ENCODE data around the gene CHAF1A.

CHAF1A gene

DNA sequence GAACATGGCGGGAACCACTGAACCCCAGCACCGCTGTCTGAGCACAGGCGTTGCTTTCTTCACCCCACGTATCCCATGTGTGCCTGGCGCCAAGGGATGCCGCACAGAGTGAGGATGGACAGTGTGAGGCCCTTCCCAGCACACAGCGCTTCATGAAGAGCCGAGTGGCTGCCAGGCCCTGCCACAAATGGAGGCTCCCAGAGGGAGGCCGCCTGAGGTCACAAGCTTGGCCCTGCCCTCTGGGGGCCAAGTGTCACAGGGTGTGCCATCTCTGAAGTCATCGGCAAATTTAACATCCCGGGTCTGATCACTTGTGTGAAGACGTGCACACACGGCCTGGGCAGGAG is 34.7 kb upstream of the CHAF1A start:
- TF ChIP-seq POLR2A (IDR thresholded peaks at IDR 0.05; ENCODE audit: low read depth, low read length) (no peak), TAF1 (IDR thresholded peaks at IDR 0.05; ENCODE audit: borderline replicate concordance, low read depth, low read length) (no peak), POLR2AphosphoS5 (IDR thresholded peaks at IDR 0.05; ENCODE audit: low read depth, low read length) (no peak)
- DNase-seq (ENCODE audit: insufficient read length) (no peak), FAIRE-seq (no peak)

DNA sequence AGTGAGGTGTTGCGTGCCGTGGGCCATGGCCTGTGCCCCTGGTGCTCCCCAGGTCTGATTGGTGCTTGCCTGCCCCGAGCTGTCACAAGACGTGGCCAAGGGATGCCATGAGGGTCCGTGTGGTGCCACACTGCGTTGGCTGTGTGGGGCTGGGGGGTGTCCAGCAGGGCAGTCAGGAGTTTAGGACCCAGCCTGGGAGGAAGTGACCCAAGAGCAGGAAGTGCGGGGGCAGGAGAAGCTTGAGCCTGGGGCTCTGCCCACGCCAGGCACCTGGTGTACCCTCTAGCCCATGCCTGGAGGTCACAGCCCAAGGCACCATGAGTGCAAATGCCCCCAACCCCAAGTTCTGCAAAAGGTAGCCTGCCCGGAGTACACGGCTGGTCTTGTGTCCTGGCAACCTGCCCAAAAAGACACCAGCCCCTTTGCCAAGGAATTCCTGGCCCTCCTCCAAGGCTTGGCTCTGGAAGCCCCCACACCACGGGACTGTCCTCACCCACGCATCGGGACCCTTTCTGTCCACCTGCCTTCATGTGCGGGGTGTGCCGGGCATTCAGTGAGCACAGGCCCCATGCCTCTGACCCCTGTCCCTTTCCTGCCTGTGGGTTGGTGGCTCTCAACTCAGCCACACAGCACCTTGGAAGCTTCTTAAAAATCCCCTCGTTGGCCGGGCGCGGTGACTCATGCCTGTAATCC is 34.2 kb upstream of the CHAF1A start:
- no peak for DNase-seq (ENCODE audit: insufficient read length)
- peak; percentile 92 for FAIRE-seq
- TF ChIP-seq POLR2A (IDR thresholded peaks at IDR 0.05; ENCODE audit: low read depth, low read length) = no peak
- TF ChIP-seq POLR2AphosphoS5 (IDR thresholded peaks at IDR 0.05; ENCODE audit: low read depth, low read length) = no peak
- no peak for TF ChIP-seq TAF1 (IDR thresholded peaks at IDR 0.05; ENCODE audit: borderline replicate concordance, low read depth, low read length)

- TF ChIP-seq POLR2A (IDR thresholded peaks at IDR 0.05; ENCODE audit: low read depth, low read length) (no peak; the same call in none of the 2 replicates), POLR2AphosphoS5 (IDR thresholded peaks at IDR 0.05; ENCODE audit: low read depth, low read length) (no peak)
- FAIRE-seq (no peak), DNase-seq (ENCODE audit: insufficient read length) (peak; percentile 64)
These were observed 33.1 kb upstream of the CHAF1A start for GRCh38 chr19:4369109-4369887.

DNA sequence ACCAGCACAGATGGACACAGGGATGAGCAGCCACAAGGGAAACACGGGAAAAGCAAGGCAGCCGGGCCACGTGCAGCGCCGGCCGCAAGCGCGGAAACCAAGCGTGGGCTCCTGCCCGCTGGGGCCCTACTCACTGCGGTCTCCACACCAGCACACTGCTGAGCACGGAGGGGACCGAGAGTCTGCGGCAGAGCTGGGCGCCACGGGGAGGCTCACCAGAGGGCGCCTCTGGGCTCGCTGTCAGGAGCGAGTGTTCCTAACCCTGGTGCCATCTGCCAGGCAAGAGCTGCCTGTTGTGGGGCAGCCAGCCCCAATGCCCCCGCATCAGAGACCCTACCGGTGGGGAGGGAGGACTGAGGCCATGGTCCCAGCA is 32.6 kb upstream of the CHAF1A start:
- TF ChIP-seq POLR2A (IDR thresholded peaks at IDR 0.05; ENCODE audit: low read depth, low read length) (no peak; the same call in 1 of the 2 replicates), TAF1 (IDR thresholded peaks at IDR 0.05; ENCODE audit: borderline replicate concordance, low read depth, low read length) (no peak), POLR2AphosphoS5 (IDR thresholded peaks at IDR 0.05; ENCODE audit: low read depth, low read length) (peak; percentile 56; the same call in 1 of the 2 replicates)
- peak; percentile 97 for FAIRE-seq
- DNase-seq (ENCODE audit: insufficient read length) = peak; percentile 59

GRCh38 chr19:4370418-4371041 is 31.9 kb upstream of the CHAF1A start:
- TF ChIP-seq POLR2A (IDR thresholded peaks at IDR 0.05; ENCODE audit: low read depth, low read length) (no peak; the same call in 1 of the 2 replicates), TAF1 (IDR thresholded peaks at IDR 0.05; ENCODE audit: borderline replicate concordance, low read depth, low read length) (no peak), POLR2AphosphoS5 (IDR thresholded peaks at IDR 0.05; ENCODE audit: low read depth, low read length) (no peak)
- DNase-seq (ENCODE audit: insufficient read length) (no peak), FAIRE-seq (no peak)

GRCh38 chr19:4371247-4372164 is 30.9 kb upstream of the CHAF1A start:
- FAIRE-seq = no peak
- no peak for TF ChIP-seq POLR2A (IDR thresholded peaks at IDR 0.05; ENCODE audit: low read depth, low read length)
- no peak for TF ChIP-seq POLR2AphosphoS5 (IDR thresholded peaks at IDR 0.05; ENCODE audit: low read depth, low read length)
- no peak for TF ChIP-seq TAF1 (IDR thresholded peaks at IDR 0.05; ENCODE audit: borderline replicate concordance, low read depth, low read length)

GRCh38 chr19:4372165-4373012 is 30.1 kb upstream of the CHAF1A start:
- TF ChIP-seq TAF1 (IDR thresholded peaks at IDR 0.05; ENCODE audit: borderline replicate concordance, low read depth, low read length) (no peak), POLR2AphosphoS5 (IDR thresholded peaks at IDR 0.05; ENCODE audit: low read depth, low read length) (no peak), POLR2A (IDR thresholded peaks at IDR 0.05; ENCODE audit: low read depth, low read length) (no peak)
- DNase-seq (ENCODE audit: insufficient read length) (no peak), FAIRE-seq (no peak)

More at GRCh38 chr19:4371247-4372164, 30.9 kb upstream of the CHAF1A start:
- no peak for DNase-seq (ENCODE audit: insufficient read length)

GRCh38 chr19:4373013-4373367 is 29.4 kb upstream of the CHAF1A start:
- TF ChIP-seq POLR2AphosphoS5 (IDR thresholded peaks at IDR 0.05; ENCODE audit: low read depth, low read length) (no peak), POLR2A (IDR thresholded peaks at IDR 0.05; ENCODE audit: low read depth, low read length) (no peak), TAF1 (IDR thresholded peaks at IDR 0.05; ENCODE audit: borderline replicate concordance, low read depth, low read length) (no peak)
- FAIRE-seq = no peak
- DNase-seq (ENCODE audit: insufficient read length) = no peak

GRCh38 chr19:4373601-4374497 is 28.6 kb upstream of the CHAF1A start:
- no peak for TF ChIP-seq POLR2A (IDR thresholded peaks at IDR 0.05; ENCODE audit: low read depth, low read length)
- TF ChIP-seq TAF1 (IDR thresholded peaks at IDR 0.05; ENCODE audit: borderline replicate concordance, low read depth, low read length) = no peak
- no peak for TF ChIP-seq POLR2AphosphoS5 (IDR thresholded peaks at IDR 0.05; ENCODE audit: low read depth, low read length)
- no peak for FAIRE-seq
- no peak for DNase-seq (ENCODE audit: insufficient read length)

All from GM12892 (cell line).